HG02798 (cell line): ENCODE results near the gene BPIFA1.

Source experiments
- ATAC-seq: cut with Tn5 transposase; IDR thresholded peaks from one replicate; pipeline ENCODE4 v1.9.1; 2021; ENCODE audit warnings: mild to moderate bottlenecking; ENCODE audit not compliant: unreplicated experiment, poor library complexity

Gene BPIFA1

GRCh38 chr20:33235696-33236095 is at the start of gene BPIFA1:
BPIFA1 (plus strand) TSS chr20:33235996; CDS start chr20:33237712, 1,716 bp downstream.
- no peak for ATAC-seq

GRCh38 chr20:33187491-33187890 is 48.3 kb upstream of the BPIFA1 start:
- no peak for ATAC-seq

- ATAC-seq: no peak
These were observed 47.4 kb upstream of the BPIFA1 start for GRCh38 chr20:33188421-33188820.

- ATAC-seq: no peak
These were observed 44.3 kb upstream of the BPIFA1 start for GRCh38 chr20:33191484-33191883.

- ATAC-seq: no peak
These were observed 43.8 kb upstream of the BPIFA1 start for GRCh38 chr20:33191955-33192354.

GRCh38 chr20:33192912-33193501 is 42.8 kb upstream of the BPIFA1 start:
- no peak for ATAC-seq

- ATAC-seq: no peak
These were observed 36.8 kb upstream of the BPIFA1 start for GRCh38 chr20:33199026-33199425.

- ATAC-seq: no peak
These were observed 33.3 kb upstream of the BPIFA1 start for GRCh38 chr20:33202451-33202850.

GRCh38 chr20:33203444-33203843 is 32.4 kb upstream of the BPIFA1 start:
- ATAC-seq: no peak

- no peak for ATAC-seq
These were observed 26.0 kb upstream of the BPIFA1 start for GRCh38 chr20:33209789-33210188.

- ATAC-seq: no peak
These were observed 25.4 kb upstream of the BPIFA1 start for GRCh38 chr20:33210371-33210770.

- no peak for ATAC-seq
These were observed 23.9 kb upstream of the BPIFA1 start for GRCh38 chr20:33211817-33212424.

- ATAC-seq: no peak
These were observed 18.7 kb upstream of the BPIFA1 start, which contains the start of gene BPIFA3 for GRCh38 chr20:33217052-33217451. BPIFA3 (plus strand) TSS chr20:33217352; CDS start chr20:33217537, 185 bp downstream.

GRCh38 chr20:33224399-33224798 is 11.4 kb upstream of the BPIFA1 start:
- ATAC-seq: no peak

GRCh38 chr20:33229843-33230242 is 6.0 kb upstream of the BPIFA1 start:
- ATAC-seq: no peak

- ATAC-seq: no peak
These were observed 4.6 kb upstream of the BPIFA1 start for GRCh38 chr20:33231237-33231636.

- no peak for ATAC-seq
These were observed 3.2 kb upstream of the BPIFA1 start for GRCh38 chr20:33232486-33233072.

- ATAC-seq: no peak
These were observed 2.5 kb upstream of the BPIFA1 start for GRCh38 chr20:33233129-33233774.

- ATAC-seq: no peak
These were observed 1.7 kb upstream of the BPIFA1 start for GRCh38 chr20:33234050-33234449.

GRCh38 chr20:33236351-33236750 is 555 bp downstream of the BPIFA1 start:
- no peak for ATAC-seq

- ATAC-seq: no peak
These were observed 2.2 kb downstream of the BPIFA1 start for GRCh38 chr20:33237989-33238388.
